A673 (cell line): ENCODE data around the gene DDX54. TPM values are rescaled to one million over a fixed set of nuclear protein-coding genes. Genes with fewer than 3 reads are reported as not detected.

Experiments used
- BruUV-seq: library from RNA; stranded (reverse); fragments of 400-500 nt; replicated peaks from 2 replicates; lab custom pipeline; 2021; lab: Mats Ljungman, UMichigan
- CTCF ChIA-PET: fragments of 300-600 bp; sonication (Branson Sonifier 250); formaldehyde crosslinking; loops from one replicate; lab custom pipeline; 2022; ENCODE audit warnings: antibody characterized with exemption; lab: Charles Lee
- POLR2A ChIA-PET: fragments of 300-600 bp; sonication (Branson Sonifier 250); formaldehyde crosslinking; loops from one replicate; lab custom pipeline; 2022; ENCODE audit warnings: antibody characterized with exemption; ENCODE audit not compliant: low non-redundant PET; lab: Charles Lee
- DNase-seq: peaks from one replicate; pipeline ENCODE4 v3.0.0-alpha.2; 2015; ENCODE audit warnings: low spot score
- H3K27ac ChIP-seq: fragments of 200-600 bp; sonication (generic); 2 replicates; pipeline ENCODE4 v1.5.1; 2016; ENCODE audit warnings: mixed run types, low read depth, mild to moderate bottlenecking, mixed read lengths, antibody characterized with exemption, low read length; ENCODE audit not compliant: poor library complexity, severe bottlenecking
- H3K27me3 ChIP-seq: fragments of 200-600 bp; sonication (generic); replicated peaks from 2 replicates; pipeline ENCODE4 v1.6.1; 2017; ENCODE audit warnings: mixed run types, low read depth, mild to moderate bottlenecking, mixed read lengths, antibody characterized with exemption, low read length; ENCODE audit not compliant: insufficient read depth, poor library complexity
- H3K36me3 ChIP-seq: fragments of 200-600 bp; sonication (generic); 2 replicates; pipeline ENCODE4 v1.6.1; 2016; ENCODE audit warnings: mixed run types, mild to moderate bottlenecking, mixed read lengths, antibody characterized with exemption, low read length; ENCODE audit not compliant: insufficient read depth, poor library complexity, severe bottlenecking
- H3K4me1 ChIP-seq: fragments of 200-600 bp; sonication (generic); 2 replicates; pipeline ENCODE4 v1.6.1; 2017; ENCODE audit warnings: mixed run types, mild to moderate bottlenecking, mixed read lengths, antibody characterized with exemption, low read length; ENCODE audit not compliant: insufficient read depth, poor library complexity, severe bottlenecking
- H3K4me3 ChIP-seq: fragments of 200-600 bp; sonication (generic); 2 replicates; pipeline ENCODE4 v1.5.1; 2016; ENCODE audit warnings: low read depth, mixed run types, mild to moderate bottlenecking, mixed read lengths, low read length; ENCODE audit not compliant: poor library complexity, severe bottlenecking
- H3K9me3 ChIP-seq: fragments of 200-600 bp; sonication (generic); 2 replicates; pipeline ENCODE4 v1.6.1; 2016; ENCODE audit warnings: mixed run types, low read depth, mild to moderate bottlenecking, mixed read lengths, antibody characterized with exemption, low read length; ENCODE audit not compliant: poor library complexity, severe bottlenecking
- EZH2 ChIP-seq: fragments of 200-600 bp; sonication (generic); IDR thresholded peaks from 2 replicates; pipeline ENCODE4 v1.6.1; 2017; ENCODE audit warnings: borderline replicate concordance, low read depth, mild to moderate bottlenecking, mixed read lengths, antibody characterized with exemption, low read length; ENCODE audit not compliant: poor library complexity, severe bottlenecking
- intact Hi-C: fragments of 100-400 bp; cut with micrococcal nuclease; formaldehyde crosslinking; loops from one replicate; pipeline ENCODE4 v1.10.0; 2022; ENCODE audit not compliant: unreplicated experiment
- total RNA-seq: library from RNA; stranded (reverse); gene quantifications from 2 replicates; pipeline ENCODE4 v1.2.3, GENCODE V29; 2021
- TF ChIP-seq, protein P1 (sequence below): fragments of 300-800, 200-600 bp; sonication (generic); conservative IDR thresholded peaks from 2 replicates; pipeline ENCODE4 v1.5.1; 2017; ENCODE audit warnings: low read depth, mild to moderate bottlenecking, antibody characterized with exemption, low read length, moderate library complexity, mixed read lengths

The DDX54 gene
- total RNA-seq, 1 experiment from 2014 or later = 116 TPM

GRCh38 chr12:113140706-113141105 is 44.6 kb downstream of the DDX54 start:
- DNase-seq = no peak
- ChIA-PET CTCF (no interaction called here), POLR2A (no interaction called here)
- Histone ChIP-seq H3K4me3 (no peak overlapping the region), H3K4me1 (peaks cover 4% of the 10 kb centered on the region), H3K9me3 (no peaks in the 10 kb centered on the region), H3K27ac (no peak overlapping the region), H3K27me3 (no peaks in the 10 kb centered on the region), H3K36me3 (no peaks in the 10 kb centered on the region)
- intact Hi-C loops = no loop called here
- TF ChIP-seq EZH2 = no peak
- TF ChIP-seq, protein P1, sequence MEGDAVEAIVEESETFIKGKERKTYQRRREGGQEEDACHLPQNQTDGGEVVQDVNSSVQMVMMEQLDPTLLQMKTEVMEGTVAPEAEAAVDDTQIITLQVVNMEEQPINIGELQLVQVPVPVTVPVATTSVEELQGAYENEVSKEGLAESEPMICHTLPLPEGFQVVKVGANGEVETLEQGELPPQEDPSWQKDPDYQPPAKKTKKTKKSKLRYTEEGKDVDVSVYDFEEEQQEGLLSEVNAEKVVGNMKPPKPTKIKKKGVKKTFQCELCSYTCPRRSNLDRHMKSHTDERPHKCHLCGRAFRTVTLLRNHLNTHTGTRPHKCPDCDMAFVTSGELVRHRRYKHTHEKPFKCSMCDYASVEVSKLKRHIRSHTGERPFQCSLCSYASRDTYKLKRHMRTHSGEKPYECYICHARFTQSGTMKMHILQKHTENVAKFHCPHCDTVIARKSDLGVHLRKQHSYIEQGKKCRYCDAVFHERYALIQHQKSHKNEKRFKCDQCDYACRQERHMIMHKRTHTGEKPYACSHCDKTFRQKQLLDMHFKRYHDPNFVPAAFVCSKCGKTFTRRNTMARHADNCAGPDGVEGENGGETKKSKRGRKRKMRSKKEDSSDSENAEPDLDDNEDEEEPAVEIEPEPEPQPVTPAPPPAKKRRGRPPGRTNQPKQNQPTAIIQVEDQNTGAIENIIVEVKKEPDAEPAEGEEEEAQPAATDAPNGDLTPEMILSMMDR = no peak
- no TSS peak for BruUV-seq

DNA sequence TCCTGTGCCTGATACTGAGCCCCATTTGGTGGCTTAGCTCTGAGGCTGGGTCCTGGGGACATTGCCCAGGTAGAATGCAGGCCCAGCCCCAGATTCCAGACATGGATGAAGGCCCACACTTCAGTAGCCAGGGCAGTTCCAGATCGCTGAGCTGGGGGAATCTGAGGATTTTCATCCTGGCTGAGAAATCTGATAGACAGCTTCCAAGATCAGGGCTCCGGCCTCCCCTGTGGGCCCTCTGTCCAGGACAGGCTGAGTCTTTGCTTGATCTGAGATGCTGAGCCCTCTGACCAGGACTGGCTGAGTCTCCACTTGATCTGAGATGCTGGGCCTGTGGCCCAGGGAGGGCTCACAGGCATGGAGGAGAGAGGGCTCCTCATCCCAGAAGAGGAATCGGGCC is 46.5 kb downstream of the DDX54 start:
- peaks cover 6% of the 10 kb centered on the region for H3K4me1 ChIP-seq
- intact Hi-C loops = no loop called here
- no TSS peak for BruUV-seq
- H3K9me3 ChIP-seq = no peaks in the 10 kb centered on the region
- ChIA-PET CTCF (no interaction called here), POLR2A (interaction anchor here (0.5 kb wide), 1 partner anchor 146 kb away, joined by 3 read pairs; no protein-coding TSS in a partner anchor)
- no peak for TF ChIP-seq EZH2
- TF ChIP-seq, protein P1 = no peak
- no peak overlapping the region for H3K4me3 ChIP-seq
- H3K27me3 ChIP-seq = no peaks in the 10 kb centered on the region
- DNase-seq = no peak
- no peaks in the 10 kb centered on the region for H3K36me3 ChIP-seq
- no peak overlapping the region for H3K27ac ChIP-seq

DNA sequence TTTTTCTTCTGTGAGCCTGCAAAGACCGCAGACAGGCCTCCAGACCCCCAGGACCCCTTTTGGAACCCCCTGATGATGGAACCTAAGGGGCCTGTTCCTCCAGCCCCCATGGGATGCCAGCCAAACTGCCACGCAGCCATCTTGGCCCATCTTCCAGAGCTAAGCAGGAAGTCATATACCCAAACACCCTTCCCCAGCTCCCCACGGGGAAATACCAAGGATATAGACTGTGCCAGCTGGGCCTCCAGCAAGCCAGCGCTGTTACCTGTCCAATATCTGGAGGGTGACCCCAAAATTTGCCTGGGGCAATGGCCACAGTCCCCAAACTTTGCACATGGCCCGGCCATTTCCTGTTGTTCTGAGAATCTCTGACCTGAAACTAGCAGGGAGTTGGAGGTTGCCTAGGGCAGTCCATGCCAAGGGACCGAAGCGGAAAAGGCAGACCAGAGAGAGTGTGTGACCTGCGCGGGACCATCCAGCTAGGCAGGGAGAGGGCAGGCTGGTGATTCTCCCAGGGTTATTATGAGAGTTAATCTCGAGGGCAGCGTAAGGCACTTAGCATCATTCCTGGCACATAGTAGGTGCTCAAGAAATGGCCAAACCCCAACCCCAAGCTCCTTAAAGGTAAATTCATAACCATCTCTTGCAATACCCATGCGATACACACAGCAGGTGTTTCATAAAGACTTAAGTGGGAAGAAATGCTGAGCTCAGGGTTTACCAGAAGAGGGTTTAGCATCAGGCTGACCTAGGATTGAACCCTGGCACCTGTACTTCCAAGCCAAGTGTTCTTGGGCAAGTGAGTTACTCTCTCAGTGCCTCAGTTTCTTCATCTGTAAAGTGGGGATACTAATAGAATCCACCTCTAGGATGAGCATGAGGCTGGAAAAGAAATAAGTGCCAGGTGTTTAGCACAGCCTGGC is 47.2 kb downstream of the DDX54 start:
- BruUV-seq = no TSS peak

More for the DNA sequence above, 47.2 kb downstream of the DDX54 start:
- H3K36me3 ChIP-seq = no peaks in the 10 kb centered on the region
- no peak for TF ChIP-seq EZH2
- TF ChIP-seq, protein P1 = no peak
- peaks cover 6% of the 10 kb centered on the region for H3K4me1 ChIP-seq
- DNase-seq = no peak
- H3K27me3 ChIP-seq = no peaks in the 10 kb centered on the region
- no peak overlapping the region for H3K27ac ChIP-seq
- ChIA-PET POLR2A (interaction anchor here (0.5 kb wide), 2 partner anchors 145 to 667 kb away, joined by 3 read pairs; no protein-coding TSS in a partner anchor), CTCF (interaction anchor here (0.5 to 0.6 kb wide), 2 partner anchors 11 to 101 kb away, joined by 3 to 5 read pairs; no protein-coding TSS in a partner anchor)
- no peaks in the 10 kb centered on the region for H3K9me3 ChIP-seq
- no peak overlapping the region for H3K4me3 ChIP-seq
- intact Hi-C loops = no loop called here
